Thoracic aorta (tissue), 2 donors: ENCODE measurements around the gene PTPN5. TPM values are rescaled to one million over a fixed set of nuclear protein-coding genes. Genes with fewer than 3 reads are reported as not detected.

Experiments
- ATAC-seq: fragments of 150-250 bp; one replicate; pipeline ENCODE4 v1.8.0; 2017; ENCODE audit warnings: low read depth; ENCODE audit not compliant: insufficient number of reproducible peaks, low FRiP score
- DNase-seq: peaks from one replicate; pipeline ENCODE4 v3.0.0-alpha.2; 2020; ENCODE audit warnings: low spot score
- H3K27ac ChIP-seq, 2 donors: fragments of 200-600 bp; sonication (generic); 1 replicate in 1 of 2; 2 replicates in 1 of 2; pipeline ENCODE4 v1.5.1; 2016; ENCODE audit warnings: mild to moderate bottlenecking in 2 of 2, moderate library complexity in 2 of 2
- H3K27me3 ChIP-seq: fragments of 200-600 bp; sonication (generic); replicated peaks from 2 replicates; pipeline ENCODE4 v1.6.0; 2016; ENCODE audit warnings: mild to moderate bottlenecking; ENCODE audit not compliant: insufficient read depth
- H3K36me3 ChIP-seq: fragments of 200-600 bp; sonication (generic); one replicate; pipeline ENCODE4 v1.5.1; 2016
- H3K4me1 ChIP-seq, 2 donors: fragments of 200-600 bp; sonication (generic); 1 replicate in 1 of 2; 2 replicates in 1 of 2; pipeline versions ENCODE4 v1.5.1 to v1.6.0; 2016; ENCODE audit warnings: low read depth in 2 of 2, mild to moderate bottlenecking in 1 of 2; ENCODE audit not compliant: control insufficient read depth in 1 of 2
- H3K4me3 ChIP-seq: fragments of 200-600 bp; sonication (generic); 2 replicates; pipeline ENCODE4 v1.5.1; 2016; ENCODE audit warnings: mild to moderate bottlenecking
- H3K9me3 ChIP-seq: fragments of 200-600 bp; sonication (generic); 2 replicates; pipeline ENCODE4 v1.5.1; 2016
- total RNA-seq, 2 donors: library from RNA; depleted of rRNA; stranded (reverse); fragments of >200 nt; gene quantifications; one replicate each; pipeline versions ENCODE4 v1.1.0 to v1.2.3, GENCODE V29; 2016
- TF ChIP-seq, protein P1 (sequence below): fragments of 200-600 bp; sonication (generic); IDR thresholded peaks from one replicate; pipeline ENCODE4 v1.5.1; 2019; ENCODE audit warnings: antibody characterized with exemption

Gene PTPN5
- total RNA-seq, 2 donors from 2014 or later = 2.2 to 6.1 TPM

DNA sequence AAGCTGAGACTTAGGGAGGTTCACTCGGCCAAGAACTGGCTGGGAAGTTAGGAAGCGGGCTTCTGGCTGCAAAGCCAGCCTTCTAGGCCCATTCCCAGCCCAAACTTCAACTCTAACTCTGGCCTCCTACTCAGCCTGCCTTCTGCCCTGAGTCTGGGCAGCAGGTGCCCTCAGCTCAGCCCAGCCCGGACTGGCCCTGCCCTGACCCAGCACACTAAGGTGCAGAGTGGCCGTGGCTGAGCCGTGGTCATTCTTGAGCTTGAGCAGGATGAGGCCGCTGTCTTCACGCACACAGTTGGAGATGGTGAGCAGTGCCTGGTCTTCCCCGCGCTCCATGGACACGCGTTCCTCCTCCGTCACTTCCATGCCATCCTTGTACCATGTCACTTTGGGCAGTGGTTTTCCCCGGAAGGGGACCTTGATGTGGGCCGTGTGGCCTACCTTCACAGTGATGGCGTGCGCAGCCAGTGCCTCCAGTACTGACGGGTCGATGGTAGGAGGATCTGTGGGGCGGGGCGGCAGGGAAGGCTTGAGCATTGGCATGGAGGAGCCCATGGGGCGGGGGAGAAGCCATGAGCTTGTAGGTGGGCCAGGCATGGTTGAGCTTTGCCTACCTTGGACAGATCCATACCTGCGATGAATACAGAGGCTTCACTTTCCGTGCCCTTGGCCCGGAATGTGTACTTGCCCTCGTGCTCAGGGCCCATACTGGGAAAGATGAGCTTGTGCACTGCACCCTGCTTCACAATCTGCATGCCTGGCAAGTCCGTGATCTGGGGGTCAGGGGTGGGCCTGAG, 77.8 kb downstream of the PTPN5 start:
- Histone ChIP-seq H3K4me3 (no peak overlapping the region), H3K9me3 (no peaks in the 10 kb centered on the region), H3K4me1 (no peaks in the 10 kb centered on the region), H3K27me3 (no peaks in the 10 kb centered on the region), H3K27ac (no peak overlapping the region), H3K36me3 (no peaks in the 10 kb centered on the region)
- TF ChIP-seq, protein P1, sequence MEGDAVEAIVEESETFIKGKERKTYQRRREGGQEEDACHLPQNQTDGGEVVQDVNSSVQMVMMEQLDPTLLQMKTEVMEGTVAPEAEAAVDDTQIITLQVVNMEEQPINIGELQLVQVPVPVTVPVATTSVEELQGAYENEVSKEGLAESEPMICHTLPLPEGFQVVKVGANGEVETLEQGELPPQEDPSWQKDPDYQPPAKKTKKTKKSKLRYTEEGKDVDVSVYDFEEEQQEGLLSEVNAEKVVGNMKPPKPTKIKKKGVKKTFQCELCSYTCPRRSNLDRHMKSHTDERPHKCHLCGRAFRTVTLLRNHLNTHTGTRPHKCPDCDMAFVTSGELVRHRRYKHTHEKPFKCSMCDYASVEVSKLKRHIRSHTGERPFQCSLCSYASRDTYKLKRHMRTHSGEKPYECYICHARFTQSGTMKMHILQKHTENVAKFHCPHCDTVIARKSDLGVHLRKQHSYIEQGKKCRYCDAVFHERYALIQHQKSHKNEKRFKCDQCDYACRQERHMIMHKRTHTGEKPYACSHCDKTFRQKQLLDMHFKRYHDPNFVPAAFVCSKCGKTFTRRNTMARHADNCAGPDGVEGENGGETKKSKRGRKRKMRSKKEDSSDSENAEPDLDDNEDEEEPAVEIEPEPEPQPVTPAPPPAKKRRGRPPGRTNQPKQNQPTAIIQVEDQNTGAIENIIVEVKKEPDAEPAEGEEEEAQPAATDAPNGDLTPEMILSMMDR = no peak
- DNase-seq (no peak), ATAC-seq (no peak)

- H3K4me3 ChIP-seq = no peak overlapping the region
- H3K9me3 ChIP-seq = no peaks in the 10 kb centered on the region
- no peaks in the 10 kb centered on the region for H3K27me3 ChIP-seq
- H3K4me1 ChIP-seq = peaks cover under 1 to 8% of the 10 kb centered on the region in 2 donors
- no peak overlapping the region for H3K27ac ChIP-seq
- TF ChIP-seq, protein P1 = no peak
- no peaks in the 10 kb centered on the region for H3K36me3 ChIP-seq
- ATAC-seq = no peak
- DNase-seq = no peak
These were observed 81.1 kb downstream of the PTPN5 start for GRCh38 chr11:18710545-18710944.

GRCh38 chr11:18709414-18709813, 82.2 kb downstream of the PTPN5 start:
- H3K9me3 ChIP-seq = no peaks in the 10 kb centered on the region
- no peaks in the 10 kb centered on the region for H3K36me3 ChIP-seq
- H3K4me1 ChIP-seq = peaks cover 8 to 19% of the 10 kb centered on the region in 2 donors
- no peak overlapping the region for H3K4me3 ChIP-seq
- H3K27ac ChIP-seq = no peak overlapping the region
- ATAC-seq (no peak), DNase-seq (no peak)
- TF ChIP-seq, protein P1 = no peak
- H3K27me3 ChIP-seq = no peaks in the 10 kb centered on the region

DNA sequence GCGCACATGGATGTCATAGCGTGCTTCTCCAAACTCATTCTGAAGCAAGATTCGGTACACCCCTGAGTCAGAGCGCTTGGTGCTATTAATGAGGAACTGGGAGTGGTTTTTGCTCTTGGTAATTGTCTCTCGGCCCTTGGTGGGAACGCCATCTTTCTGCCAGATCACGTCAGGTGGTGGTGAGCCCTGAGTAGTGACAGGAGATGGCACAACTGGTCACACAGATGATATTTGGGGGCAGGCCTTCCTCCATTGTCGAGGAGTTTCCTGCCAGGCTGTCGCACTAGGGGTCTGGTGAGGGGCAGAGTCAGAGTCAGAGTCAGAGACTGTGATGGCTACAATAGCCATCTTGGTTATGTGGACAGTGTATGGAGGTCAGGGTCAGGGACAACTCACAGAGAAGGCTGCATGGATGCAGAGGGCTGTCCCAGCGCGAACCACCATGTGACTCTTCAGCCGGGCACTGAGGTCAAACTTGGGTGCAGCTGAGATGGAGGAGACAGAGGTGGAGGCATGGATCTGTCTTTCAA, 83.7 kb downstream of the PTPN5 start:
- H3K27me3 ChIP-seq = no peaks in the 10 kb centered on the region
- H3K4me3 ChIP-seq = no peak overlapping the region
- no peaks in the 10 kb centered on the region for H3K36me3 ChIP-seq
- H3K4me1 ChIP-seq = peaks cover 8 to 19% of the 10 kb centered on the region in 2 donors
- no peak overlapping the region for H3K27ac ChIP-seq
- TF ChIP-seq, protein P1 = no peak
- DNase-seq (no peak), ATAC-seq (no peak)
- H3K9me3 ChIP-seq = no peaks in the 10 kb centered on the region

DNA sequence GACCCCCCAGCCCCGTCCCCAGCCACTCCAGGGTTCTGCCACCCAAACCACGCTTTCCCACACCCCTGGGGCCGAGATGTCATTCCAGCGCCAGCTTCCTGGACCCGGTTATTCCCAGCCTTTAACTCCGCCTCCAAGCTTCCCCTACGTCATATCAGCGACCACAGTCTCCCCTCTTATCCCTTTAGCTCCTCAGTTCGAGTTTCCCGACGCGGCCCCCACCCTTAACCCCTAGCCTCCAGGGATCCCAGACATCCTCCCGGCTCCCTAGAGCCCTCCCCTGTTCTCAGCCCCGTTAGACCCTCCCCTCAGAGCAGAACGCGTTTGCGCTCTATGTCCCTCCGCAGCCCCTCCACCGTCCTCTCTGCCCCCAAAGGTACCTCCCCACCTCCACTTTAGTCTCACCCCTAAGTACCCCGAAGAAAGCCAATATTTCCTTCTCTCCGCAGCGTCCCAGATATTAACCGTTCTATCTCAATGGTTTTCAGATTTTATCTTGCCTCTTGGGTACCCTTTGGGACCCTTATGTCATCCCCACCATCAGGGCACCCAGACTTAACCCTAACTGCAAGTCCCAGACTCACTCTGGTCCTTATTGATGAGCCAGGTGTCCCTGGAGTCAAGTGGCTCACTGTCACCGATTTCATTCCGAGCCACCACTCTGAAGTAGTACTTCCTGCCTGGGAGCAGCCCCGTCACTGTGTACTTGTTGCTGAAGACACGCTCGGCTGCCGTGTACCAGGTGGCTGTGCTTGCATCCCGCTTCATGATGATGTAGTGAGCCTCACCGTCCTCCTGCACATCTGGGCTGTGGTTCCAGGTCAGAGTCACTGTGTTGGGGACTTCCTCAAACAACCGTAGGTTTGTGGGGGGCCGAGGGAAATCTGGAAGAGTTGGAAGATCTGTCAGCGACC, 85.0 kb downstream of the PTPN5 start:
- peak; percentile 53 for ATAC-seq
- Histone ChIP-seq H3K9me3 (no peaks in the 10 kb centered on the region), H3K27me3 (no peaks in the 10 kb centered on the region), H3K4me1 (peaks cover 8 to 19% of the 10 kb centered on the region in 2 donors), H3K36me3 (no peaks in the 10 kb centered on the region), H3K4me3 (peak overlapping the region; percentile 75), H3K27ac (peak overlapping the region; percentile 69 to 82)
- DNase-seq = peak; percentile 48
- TF ChIP-seq, protein P1 = no peak
